HG03280 (cell line): ENCODE data around the gene FOXB2.
"Not testable (repeated sequence)": the region's sequence is repeated elsewhere in the genome, so short reads cannot be mapped to it uniquely, and the experiment has no call there.

Experiments used
- ATAC-seq: cut with Tn5 transposase; IDR thresholded peaks from one replicate; pipeline ENCODE4 v1.9.1; 2021; ENCODE audit warnings: mild to moderate bottlenecking, moderate library complexity; ENCODE audit not compliant: unreplicated experiment

The FOXB2 gene

GRCh38 chr9:77060681-77061080 is 41.2 kb downstream of the FOXB2 start:
- not testable (repeated sequence) for ATAC-seq

GRCh38 chr9:77063645-77064285 is 44.3 kb downstream of the FOXB2 start:
- no peak for ATAC-seq

DNA sequence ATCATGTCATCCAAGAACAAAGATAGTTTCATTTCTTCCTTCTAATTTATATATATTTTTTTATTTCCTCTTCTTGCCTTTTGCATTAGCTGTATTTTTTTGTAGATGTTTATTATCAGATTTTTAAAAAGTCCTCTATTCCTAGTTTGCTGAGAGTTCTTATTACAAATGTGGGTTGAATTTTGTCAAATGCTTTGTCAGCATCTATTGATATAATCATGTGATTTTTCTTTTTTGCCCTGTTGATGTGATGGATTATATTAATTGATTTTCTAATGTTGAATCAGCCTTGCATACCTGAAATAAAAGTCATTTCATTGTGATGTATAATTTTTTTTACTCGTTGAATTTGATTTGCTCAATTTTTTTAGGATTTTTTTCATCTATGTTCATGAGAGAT is 46.9 kb downstream of the FOXB2 start:
- ATAC-seq: no peak
